ENCODE data around the gene SLC38A10.

Gene SLC38A10

DNA sequence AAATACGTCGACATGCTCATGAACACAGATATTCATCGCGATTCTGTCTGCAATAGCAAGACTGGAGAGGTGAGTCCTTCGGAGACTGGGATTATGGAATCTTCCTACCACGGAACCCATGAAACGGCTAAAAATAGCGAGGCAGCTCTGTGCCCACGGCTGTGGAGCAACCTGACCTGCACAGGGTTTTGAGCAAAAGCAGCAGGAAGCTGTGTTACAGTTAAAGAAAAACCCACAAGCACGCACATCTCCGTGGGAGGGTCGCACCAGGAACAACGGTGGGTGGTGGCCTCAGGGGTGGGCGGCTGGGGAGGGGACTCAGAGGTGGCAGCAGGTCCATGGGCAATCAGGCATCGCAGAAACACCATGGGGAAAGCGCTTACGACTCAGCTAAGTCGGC lies 24.8 kb downstream of the SLC38A10 start:
- TF ChIP-seq, protein P1, sequence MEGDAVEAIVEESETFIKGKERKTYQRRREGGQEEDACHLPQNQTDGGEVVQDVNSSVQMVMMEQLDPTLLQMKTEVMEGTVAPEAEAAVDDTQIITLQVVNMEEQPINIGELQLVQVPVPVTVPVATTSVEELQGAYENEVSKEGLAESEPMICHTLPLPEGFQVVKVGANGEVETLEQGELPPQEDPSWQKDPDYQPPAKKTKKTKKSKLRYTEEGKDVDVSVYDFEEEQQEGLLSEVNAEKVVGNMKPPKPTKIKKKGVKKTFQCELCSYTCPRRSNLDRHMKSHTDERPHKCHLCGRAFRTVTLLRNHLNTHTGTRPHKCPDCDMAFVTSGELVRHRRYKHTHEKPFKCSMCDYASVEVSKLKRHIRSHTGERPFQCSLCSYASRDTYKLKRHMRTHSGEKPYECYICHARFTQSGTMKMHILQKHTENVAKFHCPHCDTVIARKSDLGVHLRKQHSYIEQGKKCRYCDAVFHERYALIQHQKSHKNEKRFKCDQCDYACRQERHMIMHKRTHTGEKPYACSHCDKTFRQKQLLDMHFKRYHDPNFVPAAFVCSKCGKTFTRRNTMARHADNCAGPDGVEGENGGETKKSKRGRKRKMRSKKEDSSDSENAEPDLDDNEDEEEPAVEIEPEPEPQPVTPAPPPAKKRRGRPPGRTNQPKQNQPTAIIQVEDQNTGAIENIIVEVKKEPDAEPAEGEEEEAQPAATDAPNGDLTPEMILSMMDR (IDR thresholded peaks at IDR 0.05; ENCODE audit: low read depth, low read length) = no peak
- no peak for DNase-seq
- Histone ChIP-seq H3K4me3 (ENCODE audit: low read depth, low read length) (no peak overlapping the region), H3K36me3 (peaks cover 40% of the 10 kb centered on the region), H3K9me3 (ENCODE audit: severe bottlenecking) (no peaks in the 10 kb centered on the region), H3K27ac (peak overlapping the region; percentile 15; the same call in 1 of the 2 replicates), H3K27me3 (ENCODE audit: insufficient read depth, low read depth, severe bottlenecking) (no peaks in the 10 kb centered on the region)

DNA sequence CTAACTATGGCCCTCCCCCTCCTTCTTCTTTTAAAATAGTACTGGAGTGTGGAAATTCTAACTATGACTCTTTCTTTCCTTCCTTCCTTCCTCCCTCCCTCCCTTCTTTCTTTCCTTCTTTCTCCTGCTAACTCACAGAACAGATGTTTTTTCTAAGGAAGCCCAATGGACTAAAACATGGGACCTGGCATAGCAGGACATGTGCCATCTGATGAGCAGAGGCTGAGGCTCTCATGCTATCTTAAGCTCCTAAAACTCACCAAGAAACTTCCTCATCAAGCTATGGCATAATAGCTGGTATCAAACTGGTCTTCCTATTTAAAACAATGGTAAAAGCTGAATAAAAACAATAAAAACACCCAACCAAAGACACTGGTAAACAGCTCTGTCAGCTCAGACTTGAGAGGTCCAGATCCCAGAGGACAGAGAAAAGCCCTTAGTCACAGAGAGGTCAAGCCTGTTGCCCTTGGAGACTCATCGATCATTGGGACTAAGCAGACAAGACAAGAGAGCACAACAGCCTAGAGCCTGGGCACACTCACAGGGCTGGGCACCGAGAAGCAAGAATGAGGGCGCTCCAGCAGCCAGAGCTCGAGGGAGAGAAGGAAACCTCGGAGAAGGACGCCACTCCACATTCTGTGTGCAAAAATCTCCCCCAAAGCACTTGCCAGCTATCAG lies 27.6 kb downstream of the SLC38A10 start:
- no peak for DNase-seq
- no peaks in the 10 kb centered on the region for H3K27me3 ChIP-seq (ENCODE audit: insufficient read depth, low read depth, severe bottlenecking)
- no peak overlapping the region for H3K4me3 ChIP-seq (ENCODE audit: low read depth, low read length)
- no peak overlapping the region for H3K27ac ChIP-seq
- no peaks in the 10 kb centered on the region for H3K9me3 ChIP-seq (ENCODE audit: severe bottlenecking)
- TF ChIP-seq, protein P1 (IDR thresholded peaks at IDR 0.05; ENCODE audit: low read depth, low read length) = no peak
- peaks cover 36% of the 10 kb centered on the region for H3K36me3 ChIP-seq

DNA sequence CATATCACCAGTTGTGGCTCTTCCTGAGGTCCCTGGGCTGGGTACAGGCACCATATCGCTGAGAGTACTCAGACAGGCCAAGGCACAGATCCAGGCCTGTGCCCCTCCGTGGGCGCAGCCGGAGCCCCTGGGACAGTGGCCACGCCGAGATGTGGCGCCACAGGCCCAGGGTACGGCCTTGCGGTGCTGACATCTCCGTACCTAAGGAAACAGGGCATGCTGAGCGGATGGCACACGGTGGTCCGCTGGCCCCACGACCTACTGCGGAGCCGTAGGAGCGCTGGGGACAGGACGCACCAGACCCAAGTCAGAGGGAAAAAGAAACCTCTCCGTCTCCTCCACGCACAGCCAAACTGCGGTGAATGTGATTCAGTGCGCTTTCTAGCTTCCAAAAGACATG lies 29.5 kb downstream of the SLC38A10 start:
- no peak overlapping the region for H3K4me3 ChIP-seq (ENCODE audit: low read depth, low read length)
- no peaks in the 10 kb centered on the region for H3K27me3 ChIP-seq (ENCODE audit: insufficient read depth, low read depth, severe bottlenecking)
- no peak for DNase-seq
- H3K9me3 ChIP-seq (ENCODE audit: severe bottlenecking) = no peaks in the 10 kb centered on the region
- no peak overlapping the region for H3K27ac ChIP-seq
- H3K36me3 ChIP-seq = peaks cover 36% of the 10 kb centered on the region
- TF ChIP-seq, protein P1 (IDR thresholded peaks at IDR 0.05; ENCODE audit: low read depth, low read length) = no peak

DNA sequence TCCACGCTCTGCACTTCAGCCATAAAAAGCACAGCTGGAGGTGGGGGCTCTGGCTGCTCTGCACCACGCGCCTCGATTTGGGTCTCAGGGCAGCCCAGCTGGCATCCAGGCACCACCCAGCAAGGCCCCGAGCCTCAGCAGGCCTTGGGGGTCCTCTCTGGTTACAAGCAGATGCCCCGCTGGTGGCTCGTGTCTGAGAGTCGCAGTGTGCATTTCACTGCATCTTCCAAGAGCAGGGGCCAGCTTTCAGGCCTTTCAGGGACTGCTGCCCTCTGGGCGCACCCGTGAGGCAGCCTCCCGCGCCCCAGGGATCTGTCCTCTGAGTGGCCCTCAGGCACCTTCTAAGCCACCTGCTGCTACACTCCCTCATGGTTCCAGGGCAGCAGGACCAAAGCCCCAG lies 30.5 kb downstream of the SLC38A10 start:
- peaks cover 40% of the 10 kb centered on the region for H3K36me3 ChIP-seq
- H3K4me3 ChIP-seq (ENCODE audit: low read depth, low read length) = no peak overlapping the region
- H3K27me3 ChIP-seq (ENCODE audit: insufficient read depth, low read depth, severe bottlenecking) = no peaks in the 10 kb centered on the region
- no peaks in the 10 kb centered on the region for H3K9me3 ChIP-seq (ENCODE audit: severe bottlenecking)
- DNase-seq = no peak
- TF ChIP-seq, protein P1 (IDR thresholded peaks at IDR 0.05; ENCODE audit: low read depth, low read length) = no peak
- H3K27ac ChIP-seq = no peak overlapping the region

DNA sequence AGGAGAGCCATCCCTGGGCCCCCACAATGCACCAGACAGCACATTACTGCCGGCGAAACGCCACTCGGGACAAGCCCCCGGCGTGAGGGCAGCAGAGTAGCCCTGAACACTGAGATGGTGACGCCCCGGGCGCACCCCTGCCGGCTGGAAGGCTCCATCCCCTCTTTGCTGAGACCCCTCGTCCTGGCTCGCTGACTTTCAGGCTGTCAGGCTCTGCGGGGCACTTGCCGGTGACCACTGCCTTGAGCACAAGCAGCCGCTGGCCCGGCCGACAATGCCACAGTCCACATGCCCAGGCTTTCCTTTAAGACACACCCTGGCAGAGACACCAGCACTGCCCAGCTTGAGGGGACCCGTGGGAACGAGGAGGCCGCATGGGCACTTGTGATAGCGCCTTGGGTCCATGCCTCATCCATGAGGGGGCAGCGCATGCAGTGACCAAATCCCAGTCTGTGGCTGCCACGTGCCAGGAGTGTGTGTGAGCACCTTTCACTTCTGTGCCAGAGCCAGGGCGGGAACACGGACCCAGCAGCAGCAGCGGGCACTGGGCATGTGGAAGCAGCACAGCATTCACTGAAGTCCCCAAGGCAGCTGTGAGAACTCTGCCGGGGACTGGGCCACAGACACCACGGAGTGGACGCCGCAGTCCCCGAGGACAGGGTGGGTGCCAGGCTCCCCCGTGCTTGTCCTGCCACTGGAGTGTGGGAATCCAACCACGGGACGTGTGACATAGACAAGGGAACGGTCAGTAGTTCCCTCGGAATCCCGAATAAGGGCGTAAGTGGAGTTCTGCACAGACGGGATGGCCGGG lies 31.5 kb downstream of the SLC38A10 start:
- no peaks in the 10 kb centered on the region for H3K27me3 ChIP-seq (ENCODE audit: insufficient read depth, low read depth, severe bottlenecking)
- no peak overlapping the region for H3K4me3 ChIP-seq (ENCODE audit: low read depth, low read length)
- no peak overlapping the region for H3K27ac ChIP-seq
- DNase-seq = no peak
- H3K36me3 ChIP-seq = peaks cover 44% of the 10 kb centered on the region
- no peaks in the 10 kb centered on the region for H3K9me3 ChIP-seq (ENCODE audit: severe bottlenecking)
- TF ChIP-seq, protein P1 (IDR thresholded peaks at IDR 0.05; ENCODE audit: low read depth, low read length) = no peak

Measured in WERI-Rb-1 (cell line).